Caco-2 (cell line): ENCODE measurements around the gene FAS. TPM values are rescaled to one million over a fixed set of nuclear protein-coding genes. Genes with fewer than 3 reads are reported as not detected.

Experiments used
- BruUV-seq: library from RNA; stranded (reverse); fragments of 400-500 nt; replicated peaks from 2 replicates; lab custom pipeline; 2021; lab: Mats Ljungman, UMichigan
- CTCF ChIA-PET: fragments of 300-600 bp; sonication (Branson Sonifier 250); formaldehyde crosslinking; loops from one replicate; lab custom pipeline; 2022; ENCODE audit warnings: antibody characterized with exemption; lab: Charles Lee
- POLR2A ChIA-PET: fragments of 300-600 bp; sonication (Branson Sonifier 250); formaldehyde crosslinking; loops from one replicate; lab custom pipeline; 2022; ENCODE audit warnings: antibody characterized with exemption; lab: Charles Lee
- DNase-seq, 2 experiments: peaks; one replicate each; pipeline versions ENCODE4 v3.0.0 to v3.0.0-alpha.2; 2020 to 2022
- H3K27me3 ChIP-seq: replicated peaks from 2 replicates; pipeline ENCODE4 v1.6.0; 2011; ENCODE audit warnings: low read length; ENCODE audit not compliant: control insufficient read depth, insufficient read depth
- H3K36me3 ChIP-seq: 2 replicates; pipeline ENCODE4 v1.5.1; 2011; ENCODE audit warnings: low read length; ENCODE audit not compliant: control insufficient read depth, insufficient read depth
- H3K4me1 ChIP-seq: fragments of 250-450 bp; sonication (Bioruptor Pico); 2 replicates; pipeline ENCODE4 v1.5.1; 2020; ENCODE audit warnings: mild to moderate bottlenecking
- H3K4me3 ChIP-seq: 2 replicates; pipeline ENCODE4 v1.5.1; 2011; ENCODE audit warnings: low read depth, mild to moderate bottlenecking, control low read depth, low read length
- H3K9me3 ChIP-seq: fragments of 250-450 bp; sonication (Bioruptor Pico); 2 replicates; pipeline ENCODE4 v1.5.1; 2020; ENCODE audit warnings: mild to moderate bottlenecking, moderate library complexity
- H3K27ac Mint-ChIP-seq: one replicate; pipeline ENCODE4 v1.8.0; 2022; ENCODE audit warnings: mixed read lengths; ENCODE audit not compliant: unreplicated experiment
- H3K27me3 Mint-ChIP-seq: one replicate; pipeline ENCODE4 v1.8.0; 2022; ENCODE audit warnings: mixed read lengths; ENCODE audit not compliant: insufficient read depth, unreplicated experiment
- H3K36me3 Mint-ChIP-seq: one replicate; pipeline ENCODE4 v1.8.0; 2022; ENCODE audit warnings: mild to moderate bottlenecking, mixed read lengths; ENCODE audit not compliant: insufficient read depth, unreplicated experiment
- H3K4me1 Mint-ChIP-seq: one replicate; pipeline ENCODE4 v1.8.0; 2022; ENCODE audit warnings: low read depth, mixed read lengths; ENCODE audit not compliant: unreplicated experiment
- H3K4me3 Mint-ChIP-seq: one replicate; pipeline ENCODE4 v1.8.0; 2022; ENCODE audit warnings: mild to moderate bottlenecking, moderate library complexity, mixed read lengths; ENCODE audit not compliant: unreplicated experiment
- H3K9me3 Mint-ChIP-seq: one replicate; pipeline ENCODE4 v1.8.0; 2022; ENCODE audit warnings: mixed read lengths; ENCODE audit not compliant: unreplicated experiment
- intact Hi-C: fragments of 100-400 bp; cut with micrococcal nuclease; formaldehyde crosslinking; loops from one replicate; pipeline ENCODE4 v1.10.0; 2022; ENCODE audit not compliant: unreplicated experiment
- total RNA-seq: library from RNA; stranded (reverse); gene quantifications from 2 replicates; pipeline ENCODE4 v1.2.3, GENCODE V29; 2022
- TF ChIP-seq, protein P1 (sequence below), 2 experiments: fragments of 200-600 bp in 1 of 2; IDR thresholded peaks; 1 replicate in 1 of 2; 2 replicates in 1 of 2; pipeline versions ENCODE4 v1.5.1 to v1.8.0; 2011 to 2022; ENCODE audit warnings: antibody characterized with exemption in 1 of 2, control low read depth in 1 of 2, inconsistent platforms in 1 of 2, low read depth in 1 of 2, low read length in 1 of 2, mild to moderate bottlenecking in 1 of 2, moderate library complexity in 1 of 2; ENCODE audit not compliant: insufficient read depth in 1 of 2, severe bottlenecking in 1 of 2, unreplicated experiment in 1 of 2

Gene FAS
- total RNA-seq, 1 experiment from 2014 or later = not detected

DNA sequence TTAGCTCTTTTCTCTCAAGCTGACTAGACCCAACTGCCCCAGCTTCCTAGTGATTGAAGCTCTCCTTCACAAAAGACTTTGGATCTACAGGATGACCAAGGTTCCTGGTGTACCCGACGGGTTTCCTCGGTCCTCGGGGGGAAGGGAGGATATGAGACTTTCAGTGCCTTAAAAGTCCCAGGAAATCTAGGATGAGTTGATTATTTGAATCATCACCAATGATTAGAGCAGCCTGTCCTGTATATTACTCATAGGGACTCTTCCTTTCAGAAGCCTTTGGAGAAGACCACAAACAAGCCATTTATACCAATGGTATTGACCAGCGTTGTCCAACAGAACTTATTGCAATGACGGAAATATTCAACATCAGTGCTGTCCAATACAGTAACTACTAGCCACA, 31.9 kb upstream of the FAS start:
- intact Hi-C loops = no loop called here
- Histone ChIP-seq H3K27me3 (no peaks in the 10 kb centered on the region), H3K4me1 (no peaks in the 10 kb centered on the region), H3K4me3 (no peak overlapping the region), H3K36me3 (no peaks in the 10 kb centered on the region), H3K9me3 (no peaks in the 10 kb centered on the region)
- H3K36me3 Mint-ChIP-seq = no peaks in the 10 kb centered on the region
- DNase-seq = no peak
- CTCF ChIA-PET = no interaction called here
- H3K4me1 Mint-ChIP-seq = no peaks in the 10 kb centered on the region
- no peak overlapping the region for H3K4me3 Mint-ChIP-seq
- TF ChIP-seq, protein P1, sequence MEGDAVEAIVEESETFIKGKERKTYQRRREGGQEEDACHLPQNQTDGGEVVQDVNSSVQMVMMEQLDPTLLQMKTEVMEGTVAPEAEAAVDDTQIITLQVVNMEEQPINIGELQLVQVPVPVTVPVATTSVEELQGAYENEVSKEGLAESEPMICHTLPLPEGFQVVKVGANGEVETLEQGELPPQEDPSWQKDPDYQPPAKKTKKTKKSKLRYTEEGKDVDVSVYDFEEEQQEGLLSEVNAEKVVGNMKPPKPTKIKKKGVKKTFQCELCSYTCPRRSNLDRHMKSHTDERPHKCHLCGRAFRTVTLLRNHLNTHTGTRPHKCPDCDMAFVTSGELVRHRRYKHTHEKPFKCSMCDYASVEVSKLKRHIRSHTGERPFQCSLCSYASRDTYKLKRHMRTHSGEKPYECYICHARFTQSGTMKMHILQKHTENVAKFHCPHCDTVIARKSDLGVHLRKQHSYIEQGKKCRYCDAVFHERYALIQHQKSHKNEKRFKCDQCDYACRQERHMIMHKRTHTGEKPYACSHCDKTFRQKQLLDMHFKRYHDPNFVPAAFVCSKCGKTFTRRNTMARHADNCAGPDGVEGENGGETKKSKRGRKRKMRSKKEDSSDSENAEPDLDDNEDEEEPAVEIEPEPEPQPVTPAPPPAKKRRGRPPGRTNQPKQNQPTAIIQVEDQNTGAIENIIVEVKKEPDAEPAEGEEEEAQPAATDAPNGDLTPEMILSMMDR (IDR thresholded peaks at IDR 0.05; ENCODE audit: insufficient read depth in 1 of 2, low read depth in 1 of 2, low read length in 1 of 2, severe bottlenecking in 1 of 2, unreplicated experiment in 1 of 2) = no peak
- no TSS peak for BruUV-seq
- H3K27ac Mint-ChIP-seq = no peak overlapping the region
- POLR2A ChIA-PET = no interaction called here
- no peaks in the 10 kb centered on the region for H3K9me3 Mint-ChIP-seq
- H3K27me3 Mint-ChIP-seq = peaks cover 9% of the 10 kb centered on the region

DNA sequence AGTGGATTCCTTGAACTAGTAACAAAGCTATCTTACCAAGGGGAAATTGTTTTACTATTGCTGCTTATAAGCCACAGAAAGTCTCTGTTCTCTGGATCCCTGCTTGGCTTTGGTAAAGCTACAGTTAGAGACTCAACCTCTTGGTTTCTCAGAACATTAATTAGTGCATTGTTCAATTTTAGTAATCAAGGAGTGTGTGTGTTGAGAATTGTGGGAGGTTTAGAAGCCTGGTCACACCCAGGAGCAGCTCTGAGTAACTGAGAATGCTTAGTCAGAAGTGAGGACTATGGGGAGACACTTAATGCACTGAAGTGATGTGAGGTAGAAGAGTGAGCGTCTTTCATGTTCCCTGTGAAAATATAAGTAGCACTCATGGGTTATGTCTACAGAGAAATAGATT, 29.8 kb upstream of the FAS start:
- no peak overlapping the region for H3K4me3 ChIP-seq
- H3K4me3 Mint-ChIP-seq = no peak overlapping the region
- ChIA-PET POLR2A (no interaction called here), CTCF (no interaction called here)
- no peaks in the 10 kb centered on the region for H3K27me3 ChIP-seq
- H3K27ac Mint-ChIP-seq = no peak overlapping the region
- H3K4me1 ChIP-seq = no peaks in the 10 kb centered on the region
- H3K27me3 Mint-ChIP-seq = peaks cover 4% of the 10 kb centered on the region
- no peaks in the 10 kb centered on the region for H3K36me3 ChIP-seq
- DNase-seq = no peak
- H3K9me3 Mint-ChIP-seq = no peaks in the 10 kb centered on the region
- H3K9me3 ChIP-seq = no peaks in the 10 kb centered on the region
- no peaks in the 10 kb centered on the region for H3K4me1 Mint-ChIP-seq
- intact Hi-C loops = no loop called here
- TF ChIP-seq, protein P1 (IDR thresholded peaks at IDR 0.05; ENCODE audit: insufficient read depth in 1 of 2, low read depth in 1 of 2, low read length in 1 of 2, severe bottlenecking in 1 of 2, unreplicated experiment in 1 of 2) = no peak
- no TSS peak for BruUV-seq
- H3K36me3 Mint-ChIP-seq = no peaks in the 10 kb centered on the region

DNA sequence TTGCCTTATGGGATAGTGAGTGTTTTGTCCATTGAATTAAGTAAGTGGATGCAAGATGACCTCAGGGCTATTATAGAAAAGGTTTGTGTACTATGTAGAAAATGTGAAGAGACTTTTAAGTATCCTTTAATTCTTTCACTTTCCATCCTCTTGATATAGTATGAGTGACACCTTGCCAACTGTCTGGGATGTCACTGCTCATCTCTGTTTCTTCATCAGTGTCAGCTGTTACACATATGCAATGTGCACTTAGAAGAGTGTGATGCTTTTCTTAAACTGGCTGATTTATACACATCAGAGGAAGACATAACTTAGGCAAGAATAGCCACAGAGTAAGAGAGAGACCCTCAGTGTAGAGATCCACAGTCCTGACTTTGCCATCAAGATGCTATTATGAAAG, 29.3 kb upstream of the FAS start:
- DNase-seq = no peak
- Mint-ChIP-seq H3K27ac (no peak overlapping the region), H3K4me1 (no peaks in the 10 kb centered on the region), H3K27me3 (peaks cover 4% of the 10 kb centered on the region), H3K36me3 (no peaks in the 10 kb centered on the region), H3K9me3 (no peaks in the 10 kb centered on the region), H3K4me3 (no peak overlapping the region)
- intact Hi-C loops = no loop called here
- Histone ChIP-seq H3K4me1 (no peaks in the 10 kb centered on the region), H3K27me3 (no peaks in the 10 kb centered on the region), H3K4me3 (no peak overlapping the region), H3K9me3 (no peaks in the 10 kb centered on the region), H3K36me3 (no peaks in the 10 kb centered on the region)
- no TSS peak for BruUV-seq
- TF ChIP-seq, protein P1 (IDR thresholded peaks at IDR 0.05; ENCODE audit: insufficient read depth in 1 of 2, low read depth in 1 of 2, low read length in 1 of 2, severe bottlenecking in 1 of 2, unreplicated experiment in 1 of 2) = no peak
- ChIA-PET POLR2A (no interaction called here), CTCF (no interaction called here)
